ENCODE measurements around the gene IFNGR1.

IFNGR1 gene

DNA sequence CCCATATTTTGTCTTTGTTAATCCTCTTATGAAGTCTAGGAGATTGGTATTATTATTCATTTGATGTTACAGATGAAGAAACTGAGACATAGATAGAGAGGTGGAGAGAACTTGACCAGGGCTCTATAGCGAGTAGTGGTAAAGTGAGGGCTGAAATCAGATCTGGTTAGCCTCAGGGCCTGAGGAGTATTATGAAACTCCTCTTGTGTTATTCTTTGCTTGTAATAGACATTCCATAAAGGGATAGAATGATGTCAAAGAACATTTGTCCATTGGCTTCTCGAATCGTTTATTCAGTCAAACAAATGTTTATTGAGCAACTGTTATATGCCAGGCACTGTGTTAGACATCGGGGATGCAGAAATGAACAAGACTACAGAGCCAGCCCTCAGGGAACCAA, 45.7 kb downstream of the IFNGR1 start, which contains the start of gene IL22RA2:
TSS of gene IL22RA2 (minus strand) at position 144 of the 400 bp plus-strand sequence. CDS start 11,895 bp downstream, outside the sequence.
- DNase-seq = no peak

DNA sequence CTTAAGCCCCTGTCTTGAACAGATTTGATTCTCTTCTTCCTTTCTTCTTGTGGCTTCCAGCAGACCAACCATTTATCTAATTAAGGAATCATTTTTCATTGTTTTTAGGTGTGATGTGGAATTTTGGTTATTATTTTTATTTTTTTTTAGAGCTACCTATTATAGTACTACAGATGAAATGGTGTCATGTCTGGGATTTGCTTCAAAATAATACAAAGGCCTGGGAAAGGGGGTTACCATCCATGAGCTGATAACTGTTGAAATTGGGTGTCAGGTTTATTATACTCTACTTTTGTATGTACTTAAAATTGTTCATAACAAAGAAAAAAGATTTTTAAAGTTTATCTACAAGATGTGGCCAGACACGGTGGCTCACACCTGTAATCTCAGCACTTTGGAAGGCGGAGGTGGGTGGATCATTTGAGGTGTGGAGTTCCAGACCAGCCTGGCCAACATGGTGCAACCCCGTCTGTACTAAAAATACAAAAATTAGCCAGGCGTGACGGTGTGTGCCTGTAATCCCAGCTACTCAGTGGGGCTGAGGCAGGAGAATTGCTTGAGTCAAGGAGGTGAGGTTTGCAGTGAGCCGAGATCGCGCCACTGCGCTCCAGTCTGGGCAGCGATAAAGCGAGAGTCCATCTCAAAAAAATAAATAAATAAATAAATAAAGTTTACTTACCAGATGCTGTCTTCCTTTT, 46.3 kb downstream of the IFNGR1 start:
- no peak for DNase-seq

DNA sequence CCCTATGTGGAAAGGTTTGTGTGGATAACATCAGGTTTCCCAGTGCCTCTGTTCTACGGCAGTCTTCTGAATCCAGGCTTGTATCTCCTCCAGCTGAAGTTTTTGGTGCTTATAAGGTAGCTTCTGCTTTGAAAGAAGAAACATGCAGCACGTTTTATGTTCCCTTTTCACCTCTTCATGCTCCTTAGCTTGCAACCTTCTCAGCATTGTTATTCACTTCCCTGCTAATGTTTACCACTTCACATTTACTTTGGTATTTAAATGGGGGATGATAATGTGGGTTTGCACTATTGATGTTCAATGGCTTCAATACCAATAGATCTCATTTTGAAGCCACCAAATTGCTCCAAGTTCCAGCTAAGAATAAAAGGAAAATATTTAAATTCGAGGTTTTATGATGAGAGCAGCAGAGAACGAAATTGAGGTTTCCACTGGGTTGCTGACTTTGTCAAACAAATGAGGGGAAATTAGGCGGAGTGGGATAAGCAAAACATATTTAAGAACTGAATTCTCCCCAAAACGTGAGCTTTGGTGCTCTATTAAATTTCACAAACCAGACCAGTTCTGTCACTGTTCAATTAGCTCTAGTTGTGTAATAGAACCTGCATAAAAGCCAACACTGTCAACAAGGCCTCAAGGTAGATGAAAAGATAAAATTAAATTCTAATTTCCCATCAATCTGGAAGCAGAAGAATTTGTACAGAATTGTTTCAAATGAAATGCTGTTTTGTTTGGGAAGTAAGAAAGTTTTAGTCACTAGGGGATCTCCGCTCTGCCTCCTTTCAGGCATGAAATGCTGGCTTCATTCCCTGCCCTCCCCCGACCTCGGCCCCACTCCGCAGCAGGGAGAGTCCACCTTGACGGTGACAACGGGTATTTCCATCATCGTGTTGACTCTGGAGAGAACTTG, 47.1 kb downstream of the IFNGR1 start:
- no peak for DNase-seq

DNA sequence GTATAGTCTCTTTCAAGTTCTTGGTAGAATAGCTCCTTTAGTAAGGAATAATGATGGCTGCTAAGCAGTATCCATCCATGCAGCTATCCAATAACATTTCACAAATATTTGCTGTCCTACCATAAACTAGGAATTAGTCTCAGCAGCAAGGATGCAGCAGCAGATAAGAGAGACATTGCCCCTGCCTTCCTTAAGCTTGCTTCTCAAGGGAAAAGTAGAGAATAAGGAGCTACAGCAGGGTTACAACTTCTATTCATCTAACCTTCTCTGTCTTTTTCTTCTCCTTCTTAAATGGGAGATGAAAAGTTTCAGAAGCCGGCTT, 48.2 kb downstream of the IFNGR1 start:
- no peak for DNase-seq

DNA sequence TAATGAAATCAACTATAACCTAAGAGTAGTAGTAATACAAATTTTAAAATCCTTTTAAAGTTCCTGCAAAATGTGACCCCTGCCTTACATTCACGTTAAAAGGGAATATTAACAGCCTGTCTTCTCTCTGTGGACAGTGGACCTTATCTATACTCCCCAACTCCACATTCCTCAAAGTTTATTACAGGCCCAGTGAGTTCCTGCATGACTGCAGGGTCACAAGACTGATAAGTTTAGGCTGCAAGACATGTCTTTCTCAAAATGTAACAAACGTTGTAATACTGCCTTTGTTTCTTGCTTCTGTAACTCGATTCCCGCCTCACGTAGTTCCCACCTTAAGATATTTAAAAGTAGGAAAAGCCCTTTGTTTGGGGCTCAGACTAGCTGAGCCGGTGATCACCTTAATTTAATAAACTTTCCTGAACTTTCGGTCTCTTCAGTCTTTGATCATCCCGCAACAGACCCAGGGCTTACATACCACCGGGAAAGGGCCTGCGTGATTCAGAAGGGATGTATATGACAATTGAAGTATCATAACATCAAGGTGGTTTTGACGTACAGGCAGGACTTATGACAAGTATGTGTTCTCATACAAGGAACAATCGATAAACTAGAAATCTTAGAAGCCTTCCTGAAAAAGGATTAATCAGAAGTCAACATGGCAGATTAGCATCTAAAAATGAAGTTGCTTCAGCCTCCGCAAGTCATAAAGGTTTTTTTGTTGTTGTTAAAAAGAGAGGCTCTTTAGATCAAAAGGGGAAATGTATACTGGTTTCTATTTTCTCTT, 48.7 kb downstream of the IFNGR1 start:
- no peak for DNase-seq

DNA sequence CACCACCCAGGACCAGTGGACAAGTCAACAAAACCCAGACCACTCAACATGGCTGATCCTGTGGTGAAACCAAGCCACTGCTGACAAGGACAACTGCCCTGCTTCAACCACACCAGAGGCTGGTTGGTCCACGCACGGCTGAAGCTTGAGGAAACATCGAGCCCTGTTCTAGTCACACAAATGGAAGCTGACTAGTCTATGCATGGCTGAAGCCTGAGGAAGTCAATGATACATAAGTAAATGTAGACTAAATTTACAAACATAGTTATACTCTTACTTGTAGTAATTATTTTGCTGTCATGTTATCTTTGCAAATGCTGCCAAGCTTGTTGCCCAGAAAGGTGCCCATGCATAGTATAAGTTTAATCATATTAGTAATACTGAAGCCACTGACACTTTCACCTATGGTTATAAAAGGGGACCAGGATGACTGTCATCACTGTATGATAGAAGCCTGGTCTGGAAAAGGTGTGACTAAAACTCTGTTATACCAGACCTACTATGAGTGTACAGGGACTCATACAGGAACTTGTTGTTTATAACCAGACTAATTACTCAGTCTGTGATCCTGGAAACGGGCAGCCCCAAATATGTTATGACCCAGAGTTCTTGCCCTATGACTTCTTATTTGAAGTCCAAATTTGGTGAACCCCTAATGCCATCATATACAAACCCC, 51.3 kb downstream of the IFNGR1 start:
- DNase-seq = no peak

DNA sequence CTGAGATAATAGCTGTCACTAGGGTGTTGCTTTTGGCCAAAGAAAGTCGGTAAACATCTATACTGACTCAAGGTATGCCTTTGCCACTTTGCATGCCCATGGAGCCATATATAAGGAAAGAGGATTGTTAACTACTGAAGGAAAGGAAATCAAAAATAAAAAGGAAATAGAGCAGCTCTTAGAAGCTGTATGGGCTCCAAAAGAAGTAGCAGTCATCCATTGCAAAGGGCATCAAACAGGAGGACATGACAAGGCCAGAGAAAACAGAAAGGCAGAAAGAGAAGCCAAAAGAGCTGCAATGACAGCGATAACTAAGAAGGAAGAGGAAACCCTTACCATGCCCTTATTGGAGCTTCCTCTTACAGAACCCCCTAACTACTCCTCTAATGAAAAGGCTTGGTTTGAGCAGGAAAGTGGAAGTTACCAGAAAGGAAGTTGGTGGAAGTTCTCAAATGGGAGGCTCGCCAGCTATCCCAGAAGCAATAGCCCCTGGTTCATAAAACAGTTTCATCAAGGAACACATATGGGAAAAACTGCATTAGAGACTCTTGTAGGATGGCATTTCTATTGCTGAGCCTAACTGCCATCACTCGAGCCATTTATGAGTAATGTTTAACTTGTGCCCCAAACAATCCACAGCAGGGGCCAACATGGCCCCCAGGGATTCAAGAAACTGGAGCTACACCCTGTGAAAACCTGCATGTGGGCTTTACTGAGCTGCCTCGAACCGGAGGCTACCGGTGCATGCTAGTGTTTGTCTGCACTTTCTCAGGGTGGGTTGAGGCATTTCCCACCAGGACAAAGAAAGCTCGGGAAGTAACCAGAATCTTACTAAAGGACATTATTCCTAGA, 52.7 kb downstream of the IFNGR1 start:
- DNase-seq = no peak

DNA sequence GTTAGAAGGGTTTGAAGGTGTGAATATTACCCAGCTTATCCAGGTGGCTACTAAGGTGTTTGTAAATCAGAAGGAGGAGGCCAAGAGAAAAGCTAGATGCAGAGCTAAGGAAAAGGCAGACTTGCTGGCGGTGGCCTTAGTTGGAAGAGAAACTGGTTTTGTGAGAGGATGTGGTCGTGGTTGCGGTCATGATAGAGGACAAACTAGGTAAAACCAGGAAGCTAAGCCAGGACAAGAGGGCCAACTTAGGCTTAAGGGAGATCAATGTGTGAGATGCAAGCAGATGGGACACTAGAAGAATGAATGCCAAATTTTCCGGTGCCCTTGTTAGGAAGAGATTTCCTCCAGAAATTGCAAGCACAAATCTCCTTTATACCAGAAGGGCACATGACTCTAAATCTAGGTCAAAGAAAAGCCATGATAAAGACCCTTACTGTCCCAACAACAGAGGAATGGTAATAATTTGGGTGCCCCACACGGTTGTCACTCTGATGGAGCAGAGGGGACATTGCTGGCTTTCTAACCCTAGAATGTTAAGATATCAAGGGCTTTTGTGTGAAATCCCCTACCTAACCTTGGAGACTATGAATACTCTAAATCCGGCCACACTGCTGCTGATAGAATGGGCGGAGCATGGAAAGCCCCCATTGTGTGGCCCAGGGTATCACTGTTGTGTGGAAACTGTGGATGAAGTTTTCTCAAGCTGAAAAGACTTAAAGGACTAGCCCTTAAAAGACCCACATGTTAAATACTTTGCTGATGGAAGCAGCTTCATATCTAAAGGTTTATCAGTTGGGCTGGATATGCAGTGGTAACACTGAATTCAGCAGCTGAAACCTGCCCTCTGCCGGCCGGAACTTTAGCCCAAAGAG, 53.6 kb downstream of the IFNGR1 start:
- no peak for DNase-seq

DNA sequence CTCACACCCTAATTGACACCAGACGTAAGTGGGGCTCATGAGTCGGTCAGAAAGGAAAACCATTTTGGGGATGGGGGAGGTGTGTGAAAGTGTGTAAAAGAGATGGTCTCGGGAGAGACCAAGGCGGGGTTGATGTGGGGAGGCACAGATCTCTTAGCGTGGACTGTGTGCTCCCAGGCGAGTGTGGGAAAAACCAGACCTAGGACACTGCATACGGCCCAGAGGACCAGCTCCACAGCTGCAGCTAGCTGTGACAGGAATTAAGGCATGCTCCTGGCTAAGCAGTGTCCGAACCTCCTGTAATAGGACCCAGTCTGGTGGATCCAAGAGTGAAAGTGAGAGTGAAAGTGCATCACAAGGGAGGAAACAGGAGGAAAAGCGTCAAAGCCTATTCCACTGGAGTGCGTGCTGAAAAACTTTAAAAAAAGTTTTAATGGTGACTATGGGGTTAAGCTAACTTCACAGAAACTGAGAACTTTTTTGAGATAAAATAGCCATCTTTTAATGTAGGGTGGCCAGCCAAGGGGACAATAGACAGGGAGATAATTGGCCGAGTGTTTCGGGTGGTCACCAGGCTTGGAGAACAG, 55.4 kb downstream of the IFNGR1 start:
- no peak for DNase-seq

DNA sequence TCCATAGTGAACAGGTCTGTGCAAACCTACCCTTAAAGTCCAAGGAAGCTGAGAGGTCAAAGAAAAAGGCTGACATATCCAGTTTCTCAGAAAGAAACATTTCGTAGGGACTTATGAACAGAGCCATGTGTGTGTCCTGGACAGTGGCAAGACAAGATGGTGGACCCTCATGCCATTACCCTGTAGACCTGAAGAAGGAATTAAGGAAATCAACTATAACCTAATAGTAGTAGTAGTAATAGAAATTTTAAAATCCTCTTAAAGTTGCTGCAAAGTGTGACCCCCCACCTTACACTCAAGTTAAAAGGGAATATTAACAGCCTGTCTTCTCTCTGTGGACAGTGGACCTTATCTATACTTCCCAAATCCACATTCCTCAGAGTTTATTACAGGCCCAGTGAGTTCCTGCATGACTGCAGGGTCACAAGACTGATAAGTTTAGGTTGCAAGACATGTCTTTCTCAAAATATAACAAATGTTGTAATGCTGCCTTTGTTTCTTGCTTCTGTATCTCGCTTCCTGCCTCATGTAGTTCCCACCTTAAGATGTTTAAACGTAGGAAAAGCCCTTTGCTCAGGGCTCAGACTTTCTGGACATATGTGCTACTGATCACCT, 56.4 kb downstream of the IFNGR1 start:
- no peak for DNase-seq

DNA sequence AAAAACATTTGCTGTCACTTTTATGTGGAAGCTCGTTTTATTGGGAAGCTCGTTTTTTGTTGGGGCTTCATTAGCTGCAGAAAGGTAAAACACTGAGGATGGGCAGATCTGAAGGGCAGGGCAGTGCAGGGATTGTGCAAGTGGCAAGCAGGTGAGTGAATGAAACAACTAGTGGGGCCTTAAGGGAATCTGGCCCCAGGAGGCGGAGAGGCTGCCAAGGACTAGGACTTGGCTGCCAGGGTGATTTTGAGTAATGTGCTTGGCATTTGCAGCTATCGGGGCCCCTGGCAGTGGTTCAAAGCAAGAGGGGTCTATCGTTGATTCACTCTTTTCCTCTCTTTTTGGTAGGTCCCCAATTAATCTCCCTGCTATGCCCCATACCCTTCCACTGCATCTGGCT, 57.2 kb downstream of the IFNGR1 start:
- no peak for DNase-seq

DNA sequence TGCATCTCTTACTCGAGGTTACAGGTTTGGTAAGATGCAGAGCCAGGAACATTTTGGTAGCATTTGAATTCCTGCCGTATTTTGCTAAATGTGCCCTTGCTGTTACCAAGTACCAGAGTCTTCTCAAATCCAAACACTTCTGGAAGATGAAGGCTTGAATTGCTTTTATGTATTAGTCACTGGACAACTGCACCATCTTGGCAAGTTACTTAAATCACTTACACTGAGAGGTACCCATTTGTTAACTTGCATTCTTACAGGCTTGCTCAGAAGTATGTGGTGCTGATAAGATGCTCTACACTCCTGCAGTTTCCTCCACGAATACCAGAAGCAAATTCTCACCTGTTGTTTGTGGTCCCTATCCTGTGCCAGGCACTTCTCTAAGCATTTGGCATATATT, 58.4 kb downstream of the IFNGR1 start:
- DNase-seq = no peak

DNA sequence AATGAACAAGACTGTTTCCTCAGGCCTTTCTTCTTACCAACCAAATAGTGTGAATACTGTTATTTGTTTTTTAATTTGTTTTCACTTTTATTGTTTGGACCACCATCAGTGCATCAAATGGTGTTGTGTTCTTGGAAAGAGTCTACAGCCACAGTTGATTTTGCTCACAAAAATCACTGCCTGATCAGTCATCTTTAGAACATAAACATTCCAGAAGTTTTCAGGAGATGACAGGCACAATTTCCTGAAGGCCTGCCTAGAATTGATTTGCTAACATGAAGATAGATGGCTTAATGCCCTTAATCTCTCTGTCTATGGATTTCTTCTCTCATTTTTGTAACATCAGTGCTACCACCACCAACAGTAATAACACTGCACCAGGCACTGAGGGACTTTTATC, 59.3 kb downstream of the IFNGR1 start:
- no peak for DNase-seq

DNA sequence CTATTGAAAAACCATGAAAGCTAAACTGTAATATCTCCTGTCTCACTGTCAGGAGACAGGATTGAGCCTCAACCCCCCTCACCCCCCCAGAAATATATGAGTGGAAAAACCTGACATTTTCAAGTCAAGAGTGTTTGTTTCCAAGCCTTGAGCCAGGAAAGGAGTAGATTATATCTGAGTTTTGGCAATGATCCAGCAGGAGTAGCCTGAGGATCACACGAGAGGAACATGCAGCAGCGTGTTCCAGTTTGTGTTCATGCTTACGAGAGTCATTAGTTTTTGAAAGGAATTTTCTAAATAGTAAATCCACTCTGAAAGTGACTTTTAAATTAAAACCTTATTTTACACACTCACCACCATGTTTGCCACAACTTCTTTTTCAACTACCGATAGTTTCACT, 61.6 kb downstream of the IFNGR1 start:
- no peak for DNase-seq

DNA sequence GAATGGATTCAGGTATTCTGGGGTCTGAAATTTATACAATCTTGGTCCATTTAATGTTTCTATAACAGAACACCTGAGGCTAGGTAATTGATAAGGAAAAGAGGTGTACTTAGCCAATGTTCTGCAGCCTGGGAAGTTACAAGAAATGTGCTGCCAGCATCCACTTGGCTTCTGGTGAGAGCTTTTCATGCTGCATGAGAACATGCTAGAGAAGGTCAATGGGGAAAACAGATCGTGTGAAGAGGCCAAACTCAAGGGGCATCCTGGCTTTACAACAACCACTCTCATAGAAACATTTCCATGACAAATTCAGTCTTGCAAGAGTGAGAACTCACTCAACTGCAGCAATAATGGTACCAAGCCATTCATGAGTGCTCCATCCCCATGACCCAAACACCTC, 62.5 kb downstream of the IFNGR1 start:
- DNase-seq = no peak

DNA sequence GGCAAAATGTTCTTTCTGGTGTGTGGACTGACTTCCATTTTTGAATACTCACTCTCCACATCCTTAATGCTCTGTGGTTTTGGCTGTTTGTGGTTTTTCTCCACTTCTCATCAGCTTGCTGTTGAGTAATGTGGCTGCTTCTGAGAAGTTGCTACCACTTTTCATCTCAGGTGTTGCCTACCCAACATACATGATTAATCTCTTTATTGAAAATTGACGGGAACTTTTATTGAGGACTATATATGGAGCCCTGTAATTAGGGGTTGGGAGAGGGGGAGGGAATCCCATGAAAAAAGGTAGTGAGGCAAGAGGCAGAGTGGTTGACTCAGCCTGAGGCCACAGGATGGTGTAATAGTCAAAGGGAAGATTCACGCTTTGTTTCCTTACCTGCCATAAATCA, 63.4 kb downstream of the IFNGR1 start:
- DNase-seq = no peak

DNA sequence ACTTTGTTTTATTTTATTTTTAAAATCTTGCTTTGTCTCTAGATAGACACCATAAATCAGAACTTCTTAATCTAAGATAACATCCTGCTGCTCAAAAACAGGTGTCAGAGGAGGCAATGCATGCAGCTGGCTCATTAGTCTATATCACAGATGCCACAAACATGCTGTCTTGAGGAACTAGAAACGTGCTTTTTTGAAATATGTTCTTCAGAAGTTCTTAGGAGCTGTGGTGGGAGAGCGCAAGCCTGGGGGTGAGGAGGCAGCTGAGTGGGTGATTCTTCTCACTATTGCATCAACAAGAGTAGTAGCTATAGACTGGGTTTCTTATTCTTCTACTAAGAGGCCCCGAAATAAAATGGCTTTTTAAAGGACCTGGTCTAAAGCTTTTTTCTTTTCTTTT, 69.1 kb downstream of the IFNGR1 start:
- no peak for DNase-seq

DNA sequence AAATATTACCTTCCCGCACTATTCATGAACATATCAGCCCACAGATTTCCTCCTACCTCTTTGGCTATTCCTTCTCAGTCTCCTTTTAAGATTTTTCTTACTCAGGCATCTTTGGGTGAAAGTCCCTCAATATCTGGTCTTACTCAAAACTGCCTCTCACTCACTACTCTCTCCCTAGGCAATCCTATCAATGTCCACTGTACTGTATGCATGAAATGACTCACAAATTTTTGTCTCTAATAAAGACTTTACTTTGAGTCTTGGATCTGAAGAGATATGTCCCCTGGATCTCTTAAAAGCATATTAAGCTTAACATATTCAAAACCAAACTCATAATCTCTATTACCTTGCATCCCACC, 70.2 kb downstream of the IFNGR1 start:
- DNase-seq = no peak

DNA sequence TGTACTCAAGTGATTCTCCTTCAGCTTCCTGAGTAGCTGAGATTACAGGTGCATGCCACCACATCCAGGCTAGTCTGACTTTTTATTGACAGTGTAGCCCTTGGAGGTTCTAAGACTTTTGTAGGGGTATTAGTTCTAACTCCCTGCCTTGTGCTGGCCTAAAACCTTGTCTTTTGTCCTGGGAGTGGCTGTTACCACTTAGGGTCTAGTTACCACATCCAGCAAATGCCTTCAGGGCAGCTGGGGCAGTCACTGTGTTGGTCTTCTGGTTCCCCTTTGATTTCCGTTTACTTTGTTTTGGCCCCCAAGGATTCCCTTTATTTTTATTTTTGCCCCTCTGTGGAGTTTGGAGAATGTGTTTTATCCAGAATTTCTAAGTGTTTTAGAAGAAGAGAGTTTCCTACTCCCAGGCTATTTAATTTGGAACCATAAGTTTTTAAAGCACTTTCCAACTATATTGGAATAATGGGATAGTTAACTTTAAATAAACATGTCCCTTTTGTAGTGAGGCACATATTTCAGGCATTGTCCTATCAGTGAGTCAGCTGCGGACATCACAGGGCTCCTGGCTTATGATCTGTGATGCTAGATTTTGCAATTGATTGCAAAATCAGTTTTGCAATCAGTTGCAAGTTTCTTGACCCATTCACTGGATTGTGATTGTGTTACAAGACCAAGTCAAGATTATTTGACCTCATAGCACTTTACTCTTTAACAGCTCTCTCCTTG, 70.7 kb downstream of the IFNGR1 start:
- no peak for DNase-seq
